Fibroblast of villous mesenchyme (primary cell): ENCODE data around the gene KRTAP10-12. TPM values are rescaled to one million over a fixed set of nuclear protein-coding genes. Genes with fewer than 3 reads are reported as not detected.

Source experiments
- DNase-seq: peaks from one replicate; pipeline ENCODE4 v3.0.0-alpha.2; 2010; ENCODE audit warnings: low read depth
- H3K4me3 ChIP-seq: 2 replicates; pipeline ENCODE4 v1.5.1; 2011; ENCODE audit warnings: low read depth, mild to moderate bottlenecking, low read length
- total RNA-seq: library from RNA; depleted of rRNA; stranded (reverse); fragments of >200 nt; gene quantifications from 2 replicates; pipeline ENCODE4 v1.2.3, GENCODE V29; 2012
- TF ChIP-seq, protein P1 (sequence below): IDR thresholded peaks from 2 replicates; pipeline ENCODE4 v1.5.1; 2012; ENCODE audit warnings: low read depth, mild to moderate bottlenecking, low read length; ENCODE audit not compliant: insufficient read depth

KRTAP10-12 gene
- total RNA-seq, 1 donor = not detected

DNA sequence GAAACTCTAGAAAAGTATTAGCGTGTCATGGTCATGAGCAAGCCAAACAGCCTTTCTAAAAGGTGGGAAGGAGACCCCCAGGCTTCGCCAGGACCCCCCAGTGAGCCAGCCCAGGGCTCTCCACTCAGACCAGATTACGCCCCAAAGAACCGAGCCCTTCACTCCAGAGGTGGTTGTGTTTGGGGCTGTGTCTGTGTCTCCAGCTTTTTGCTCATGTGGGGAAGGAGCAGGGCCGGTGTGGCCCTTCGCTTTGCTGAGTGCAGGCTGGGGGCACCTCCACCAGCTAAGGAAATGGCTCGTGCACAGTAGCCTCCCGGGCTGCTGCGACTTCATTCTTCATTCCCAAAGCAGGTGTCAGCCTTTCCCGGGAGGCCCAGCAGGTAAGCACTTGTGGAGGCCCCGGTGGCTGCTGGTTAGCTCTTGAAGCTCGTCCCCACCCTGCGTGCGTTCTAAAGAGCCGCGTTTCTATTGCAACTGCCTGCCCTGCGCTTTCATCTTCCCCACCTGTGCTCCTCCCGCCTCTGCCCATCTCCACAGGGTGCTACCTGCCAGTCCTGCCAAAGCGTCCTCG is 13.9 kb downstream of the KRTAP10-12 start:
- no peak for DNase-seq
- no peak overlapping the region for H3K4me3 ChIP-seq
- TF ChIP-seq, protein P1, sequence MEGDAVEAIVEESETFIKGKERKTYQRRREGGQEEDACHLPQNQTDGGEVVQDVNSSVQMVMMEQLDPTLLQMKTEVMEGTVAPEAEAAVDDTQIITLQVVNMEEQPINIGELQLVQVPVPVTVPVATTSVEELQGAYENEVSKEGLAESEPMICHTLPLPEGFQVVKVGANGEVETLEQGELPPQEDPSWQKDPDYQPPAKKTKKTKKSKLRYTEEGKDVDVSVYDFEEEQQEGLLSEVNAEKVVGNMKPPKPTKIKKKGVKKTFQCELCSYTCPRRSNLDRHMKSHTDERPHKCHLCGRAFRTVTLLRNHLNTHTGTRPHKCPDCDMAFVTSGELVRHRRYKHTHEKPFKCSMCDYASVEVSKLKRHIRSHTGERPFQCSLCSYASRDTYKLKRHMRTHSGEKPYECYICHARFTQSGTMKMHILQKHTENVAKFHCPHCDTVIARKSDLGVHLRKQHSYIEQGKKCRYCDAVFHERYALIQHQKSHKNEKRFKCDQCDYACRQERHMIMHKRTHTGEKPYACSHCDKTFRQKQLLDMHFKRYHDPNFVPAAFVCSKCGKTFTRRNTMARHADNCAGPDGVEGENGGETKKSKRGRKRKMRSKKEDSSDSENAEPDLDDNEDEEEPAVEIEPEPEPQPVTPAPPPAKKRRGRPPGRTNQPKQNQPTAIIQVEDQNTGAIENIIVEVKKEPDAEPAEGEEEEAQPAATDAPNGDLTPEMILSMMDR = no peak

DNA sequence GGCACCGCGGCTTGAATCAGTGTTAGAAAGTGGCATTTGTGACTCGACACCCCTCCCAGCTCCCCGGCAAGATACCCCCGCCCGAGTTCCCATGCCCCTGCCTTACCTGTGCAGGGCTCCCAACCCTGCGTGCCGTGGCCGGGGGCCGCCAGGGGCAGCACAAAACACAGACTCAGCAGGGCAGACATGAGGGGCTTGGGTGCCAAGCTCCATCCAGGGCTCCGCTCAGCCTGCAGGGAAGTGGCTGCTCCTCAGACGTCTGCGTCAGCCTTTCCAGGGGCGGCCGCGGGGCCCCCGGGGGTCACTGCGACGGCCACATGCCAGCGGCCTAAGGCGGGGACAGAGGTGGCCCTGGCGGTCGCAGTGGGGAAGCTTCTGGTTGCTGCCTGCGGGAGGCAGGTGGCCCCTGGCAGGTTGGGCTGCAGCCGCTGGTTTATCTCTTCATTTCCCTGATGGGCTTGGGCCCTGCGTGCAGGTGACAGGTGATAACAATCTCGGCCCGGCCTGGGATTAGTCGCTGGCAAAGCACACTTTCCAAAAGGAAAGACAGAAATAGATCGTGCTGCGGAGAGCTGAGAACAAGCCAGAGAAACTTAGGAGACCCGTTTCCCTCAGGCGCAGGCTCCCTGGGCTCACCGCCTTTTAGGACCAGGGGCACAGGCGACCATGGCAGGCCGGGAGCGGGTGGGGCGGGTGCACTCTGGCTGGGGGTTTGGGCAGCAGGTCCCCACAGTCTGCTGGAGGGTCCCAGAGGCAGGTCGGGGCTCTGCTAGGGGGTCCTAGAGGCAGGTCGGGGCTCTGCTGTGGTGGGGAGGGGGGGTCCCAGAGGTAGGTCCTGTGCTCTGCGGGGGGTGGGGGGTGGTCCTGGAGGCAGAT is 14.6 kb downstream of the KRTAP10-12 start, which contains the start of gene TSPEAR:
Gene TSPEAR, minus strand, starts transcription at position 246 of the 876 bp plus-strand sequence. Its CDS starts 58 bp downstream, at position 188.
- TF ChIP-seq, protein P1 = no peak
- no peak for DNase-seq
- H3K4me3 ChIP-seq = no peak within 1 kb of the TSS

DNA sequence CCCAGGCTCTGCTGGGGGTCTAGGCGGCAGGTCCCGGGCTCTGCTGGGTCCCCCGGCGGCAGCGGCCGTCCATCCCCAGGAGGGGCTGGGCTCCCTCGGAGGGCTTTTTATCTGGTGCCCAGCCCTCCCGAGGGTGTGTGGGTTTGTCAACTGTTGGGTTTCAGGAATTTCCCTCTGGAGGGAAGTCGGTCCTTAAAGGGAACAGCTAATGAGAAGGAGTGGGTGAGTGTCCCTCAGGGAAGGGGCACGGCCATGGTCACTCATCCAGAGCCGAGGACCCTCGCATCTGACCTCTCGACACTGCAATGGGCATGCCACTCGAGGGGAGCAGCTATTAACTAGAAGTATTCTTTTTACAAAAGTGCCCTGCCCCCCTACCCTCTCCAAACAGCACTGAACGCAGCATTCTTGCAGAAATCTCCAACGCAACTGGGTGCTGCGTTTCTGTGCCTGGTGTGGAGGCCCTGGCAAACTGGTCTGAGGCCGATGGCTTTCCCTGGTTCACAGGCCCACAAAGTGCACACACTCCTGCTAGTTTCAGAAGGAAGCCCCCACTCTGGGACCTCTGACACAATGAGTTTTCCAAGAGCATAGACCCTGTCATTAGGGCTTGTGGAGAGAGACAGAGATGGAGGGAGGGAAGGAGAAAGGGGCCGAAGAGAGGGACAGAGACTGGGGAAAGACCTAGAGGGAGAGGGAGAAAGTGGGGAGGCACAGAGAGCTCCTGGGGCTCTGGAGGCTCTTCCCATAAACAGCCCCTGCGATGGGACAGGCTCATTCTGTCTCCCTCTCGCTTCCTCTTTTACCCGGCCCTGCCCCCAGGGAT is 15.4 kb downstream of the KRTAP10-12 start:
- TF ChIP-seq, protein P1 = no peak
- DNase-seq = no peak
- H3K4me3 ChIP-seq = no peak overlapping the region

DNA sequence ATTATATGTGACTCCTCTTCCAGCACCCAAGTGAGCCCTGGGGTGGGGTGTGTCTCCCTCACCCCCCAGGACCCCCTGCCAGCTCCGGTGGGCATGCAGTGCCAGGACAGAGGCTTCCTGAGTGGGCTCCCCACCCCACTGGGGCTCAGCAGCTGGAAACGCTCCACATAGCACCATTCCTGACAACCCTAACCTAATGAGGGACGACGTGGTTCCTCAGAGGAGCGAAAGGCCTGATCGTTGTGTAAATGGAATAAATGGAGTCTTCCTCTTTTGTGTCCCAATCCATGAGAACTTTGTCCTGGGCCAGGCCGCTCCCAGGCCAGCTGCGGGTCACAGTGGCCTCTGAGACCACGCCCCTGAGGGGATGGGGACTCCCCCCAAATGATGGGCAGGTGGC is 16.2 kb downstream of the KRTAP10-12 start:
- H3K4me3 ChIP-seq = no peak overlapping the region
- TF ChIP-seq, protein P1 = no peak
- no peak for DNase-seq

DNA sequence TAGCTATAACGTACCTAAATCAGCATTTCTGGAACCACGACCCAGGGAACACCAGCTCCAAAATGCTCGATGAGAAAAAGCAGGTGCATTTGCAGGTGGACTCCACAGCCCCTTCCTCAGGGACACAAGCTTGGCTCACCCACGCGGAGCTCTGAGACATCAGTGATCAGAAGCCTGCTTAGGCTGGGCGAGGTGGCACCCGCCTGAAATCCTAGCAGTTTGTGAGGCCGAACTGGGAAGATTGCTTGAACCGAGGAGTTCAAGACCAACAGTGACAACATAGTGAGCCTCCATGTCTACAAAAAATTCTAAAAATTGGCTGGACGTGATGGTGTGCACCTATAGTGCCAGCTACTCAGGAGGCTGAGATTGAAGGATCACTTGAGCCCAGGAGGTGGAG is 16.9 kb downstream of the KRTAP10-12 start:
- H3K4me3 ChIP-seq = no peak overlapping the region
- TF ChIP-seq, protein P1 = no peak
- DNase-seq = no peak

DNA sequence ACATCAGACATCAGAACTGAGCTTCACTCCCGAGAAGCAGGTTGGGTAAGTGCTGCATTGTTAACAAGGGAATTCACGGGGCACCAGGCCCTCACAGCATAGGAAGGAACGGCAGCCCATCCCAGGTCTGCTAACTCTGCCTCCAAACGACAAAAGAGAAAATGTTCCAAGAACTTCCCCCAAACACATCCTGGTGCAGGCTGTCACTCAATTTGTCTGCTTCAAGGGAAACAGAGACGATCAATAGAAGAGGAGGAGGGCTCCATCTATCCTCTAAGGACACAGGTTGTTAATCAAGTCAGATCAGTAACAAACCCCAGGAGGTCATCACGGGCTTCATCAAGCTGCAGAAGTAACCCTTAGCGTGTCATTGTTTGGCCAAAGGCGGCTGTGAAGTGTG is 17.9 kb downstream of the KRTAP10-12 start:
- no peak overlapping the region for H3K4me3 ChIP-seq
- no peak for DNase-seq
- TF ChIP-seq, protein P1 = no peak
